Breast epithelium (tissue), 3 donors: ENCODE measurements around the gene COL9A1.

Experiments
- POLR2A ChIP-seq: fragments of 450-650 bp; IDR thresholded peaks from one replicate; pipeline ENCODE4 v1.6.1; 2016; ENCODE audit warnings: antibody characterized with exemption, mild to moderate bottlenecking, moderate library complexity
- POLR2AphosphoS5 ChIP-seq, 3 donors: sonication (generic); formaldehyde crosslinking; IDR thresholded peaks; one replicate each; pipeline ENCODE4 v1.6.1; 2017; ENCODE audit warnings: antibody characterized with exemption in 3 of 3
- TF ChIP-seq, protein P1 (sequence below), 3 donors: fragments of 450-650 bp; IDR thresholded peaks; one replicate each; pipeline ENCODE4 v1.5.1; 2016 to 2017; ENCODE audit warnings: antibody characterized with exemption in 3 of 3, mild to moderate bottlenecking in 3 of 3, moderate library complexity in 3 of 3

DNA sequence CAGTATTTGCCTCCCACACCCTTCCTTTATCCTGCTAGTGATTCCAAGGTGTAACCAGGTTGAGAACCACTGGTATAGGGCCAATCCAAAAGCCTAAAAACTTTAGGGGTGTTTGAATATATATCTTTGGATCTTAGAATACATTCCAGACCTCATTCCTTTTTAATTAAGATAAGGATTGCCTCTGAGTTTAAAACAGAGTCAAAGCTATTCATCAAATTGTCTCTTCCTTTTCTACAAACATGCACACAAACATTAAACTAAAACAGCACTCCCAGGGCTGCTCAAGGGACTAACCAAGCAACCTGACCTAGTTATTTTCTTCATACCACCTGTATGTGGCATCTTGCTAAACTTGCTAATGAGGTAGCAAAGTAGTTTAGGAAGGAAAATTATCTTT lies 22.1 kb upstream of the COL9A1 start:
- TF ChIP-seq, protein P1, sequence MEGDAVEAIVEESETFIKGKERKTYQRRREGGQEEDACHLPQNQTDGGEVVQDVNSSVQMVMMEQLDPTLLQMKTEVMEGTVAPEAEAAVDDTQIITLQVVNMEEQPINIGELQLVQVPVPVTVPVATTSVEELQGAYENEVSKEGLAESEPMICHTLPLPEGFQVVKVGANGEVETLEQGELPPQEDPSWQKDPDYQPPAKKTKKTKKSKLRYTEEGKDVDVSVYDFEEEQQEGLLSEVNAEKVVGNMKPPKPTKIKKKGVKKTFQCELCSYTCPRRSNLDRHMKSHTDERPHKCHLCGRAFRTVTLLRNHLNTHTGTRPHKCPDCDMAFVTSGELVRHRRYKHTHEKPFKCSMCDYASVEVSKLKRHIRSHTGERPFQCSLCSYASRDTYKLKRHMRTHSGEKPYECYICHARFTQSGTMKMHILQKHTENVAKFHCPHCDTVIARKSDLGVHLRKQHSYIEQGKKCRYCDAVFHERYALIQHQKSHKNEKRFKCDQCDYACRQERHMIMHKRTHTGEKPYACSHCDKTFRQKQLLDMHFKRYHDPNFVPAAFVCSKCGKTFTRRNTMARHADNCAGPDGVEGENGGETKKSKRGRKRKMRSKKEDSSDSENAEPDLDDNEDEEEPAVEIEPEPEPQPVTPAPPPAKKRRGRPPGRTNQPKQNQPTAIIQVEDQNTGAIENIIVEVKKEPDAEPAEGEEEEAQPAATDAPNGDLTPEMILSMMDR (IDR thresholded peaks at IDR 0.05) = no peak
- TF ChIP-seq POLR2AphosphoS5 (IDR thresholded peaks at IDR 0.05) (no peak), POLR2A (no peak)
